Measurements from ENCODE around the gene FEM1A.
"Not testable (repeated sequence)": the region's sequence is repeated elsewhere in the genome, so short reads cannot be mapped to it uniquely, and the experiment has no call there.

Gene FEM1A

GRCh38 chr19:4791183-4792018 lies at the start of gene FEM1A:
Gene FEM1A, plus strand, starts transcription at chr19:4791734. Its CDS starts 121 bp downstream, at chr19:4791855.
- DNase-seq = peak; percentile 100

- no peak for DNase-seq
Measured at GRCh38 chr19:4742723-4743646, 48.5 kb upstream of the FEM1A start.

GRCh38 chr19:4744451-4745174 lies 46.9 kb upstream of the FEM1A start:
- peak; percentile 65 for DNase-seq

- not testable (repeated sequence) for DNase-seq
Measured at GRCh38 chr19:4745175-4745574, 46.4 kb upstream of the FEM1A start.

- no peak for DNase-seq
Measured at GRCh38 chr19:4745986-4746385, 45.5 kb upstream of the FEM1A start.

- DNase-seq = no peak
Measured at GRCh38 chr19:4748185-4748584, 43.3 kb upstream of the FEM1A start.

- no peak for DNase-seq
Measured at GRCh38 chr19:4748589-4748988, 42.9 kb upstream of the FEM1A start.

GRCh38 chr19:4749870-4750590 lies 41.5 kb upstream of the FEM1A start:
- DNase-seq = no peak

- peak; percentile 19 for DNase-seq
Measured at GRCh38 chr19:4754248-4754647, 37.3 kb upstream of the FEM1A start.

GRCh38 chr19:4755459-4755858 lies 36.1 kb upstream of the FEM1A start:
- DNase-seq = no peak

GRCh38 chr19:4758082-4758481 lies 33.5 kb upstream of the FEM1A start:
- DNase-seq = no peak

- DNase-seq = no peak
Measured at GRCh38 chr19:4758659-4759058, 32.9 kb upstream of the FEM1A start.

GRCh38 chr19:4759388-4760284 lies 31.9 kb upstream of the FEM1A start:
- peak; percentile 92 for DNase-seq

GRCh38 chr19:4760285-4760650 lies 31.3 kb upstream of the FEM1A start:
- no peak for DNase-seq

- no peak for DNase-seq
Measured at GRCh38 chr19:4763021-4763420, 28.5 kb upstream of the FEM1A start.

GRCh38 chr19:4764393-4764660 lies 27.2 kb upstream of the FEM1A start:
- DNase-seq = no peak

- DNase-seq = peak; percentile 56
Measured at GRCh38 chr19:4768934-4769777, 22.4 kb upstream of the FEM1A start.

- no peak for DNase-seq
Measured at GRCh38 chr19:4772566-4772965, 19.0 kb upstream of the FEM1A start.

GRCh38 chr19:4773047-4773640 lies 18.4 kb upstream of the FEM1A start:
- DNase-seq = no peak

GRCh38 chr19:4774136-4774535 lies 17.4 kb upstream of the FEM1A start:
- no peak for DNase-seq
